ENCODE results near the gene NANS. TPM values are rescaled to one million over a fixed set of nuclear protein-coding genes. Genes with fewer than 3 reads are reported as not detected.

Gene NANS
- polyA plus RNA-seq, 1 donor from 2014 or later, result 16.9 TPM

GRCh38 chr9:98099346-98099745 lies 42.8 kb downstream of the NANS start:
- H3K4me3 ChIP-seq (ENCODE audit: low read length), result no peak overlapping the region
- H3K9me2 ChIP-seq (ENCODE audit: insufficient read depth, low read length), result no peaks in the 10 kb centered on the region
- H3K9ac ChIP-seq (ENCODE audit: low read length), result no peak overlapping the region
- no peaks in the 10 kb centered on the region for H3K79me2 ChIP-seq (replicated peaks; ENCODE audit: insufficient read depth, low read length)
- H3F3A ChIP-seq (ENCODE audit: insufficient read depth, low read length, poor library complexity, severe bottlenecking), result no peaks in the 10 kb centered on the region
- H3K27ac ChIP-seq (ENCODE audit: low read length), result no peak overlapping the region
- no peaks in the 10 kb centered on the region for H3K36me3 ChIP-seq (ENCODE audit: insufficient read depth, low read length)
- H3K27me3 ChIP-seq (ENCODE audit: insufficient read depth, low read depth, low read length), result no peaks in the 10 kb centered on the region
- no peaks in the 10 kb centered on the region for H3K9me3 ChIP-seq (ENCODE audit: low read length)
- no peak overlapping the region for H3K4me2 ChIP-seq (ENCODE audit: low read length)
- no peak overlapping the region for H2AFZ ChIP-seq (ENCODE audit: low read depth, low read length)
- TF ChIP-seq MXI1 (conservative IDR thresholded peaks at IDR 0.05; ENCODE audit: poor library complexity, severe bottlenecking), result no peak
- no peak for TF ChIP-seq CTCF (IDR thresholded peaks at IDR 0.05; ENCODE audit: poor library complexity, severe bottlenecking)
- no peak for TF ChIP-seq EP300 (conservative IDR thresholded peaks at IDR 0.05; ENCODE audit: poor library complexity, severe bottlenecking)
- TF ChIP-seq REST (IDR thresholded peaks at IDR 0.05; ENCODE audit: borderline replicate concordance), result no peak
- no peak for TF ChIP-seq POLR2AphosphoS5 (IDR thresholded peaks at IDR 0.05)
- TF ChIP-seq EZH2 (IDR thresholded peaks at IDR 0.05; ENCODE audit: borderline replicate concordance, insufficient read depth, low read length, poor library complexity, severe bottlenecking), result no peak
- TF ChIP-seq TAF1 (IDR thresholded peaks at IDR 0.05; ENCODE audit: low read depth), result no peak
- TF ChIP-seq SMC3 (conservative IDR thresholded peaks at IDR 0.05; ENCODE audit: poor library complexity), result no peak
- no peak for TF ChIP-seq RAD21 (conservative IDR thresholded peaks at IDR 0.05)
- no peaks in the 10 kb centered on the region for H4K20me1 ChIP-seq (ENCODE audit: insufficient read depth)

- Histone ChIP-seq H3K9me2 (ENCODE audit: insufficient read depth, low read length) (no peaks in the 10 kb centered on the region), H4K20me1 (ENCODE audit: insufficient read depth) (no peaks in the 10 kb centered on the region), H3K27ac (ENCODE audit: low read length) (no peak overlapping the region), H3K9me3 (ENCODE audit: low read length) (no peaks in the 10 kb centered on the region), H3K36me3 (ENCODE audit: insufficient read depth, low read length) (no peaks in the 10 kb centered on the region), H2AFZ (ENCODE audit: low read depth, low read length) (no peak overlapping the region), H3F3A (ENCODE audit: insufficient read depth, low read length, poor library complexity, severe bottlenecking) (no peaks in the 10 kb centered on the region), H3K79me2 (replicated peaks; ENCODE audit: insufficient read depth, low read length) (no peaks in the 10 kb centered on the region), H3K4me2 (ENCODE audit: low read length) (no peak overlapping the region), H3K4me3 (ENCODE audit: low read length) (no peak overlapping the region), H3K27me3 (ENCODE audit: insufficient read depth, low read depth, low read length) (no peaks in the 10 kb centered on the region), H3K9ac (ENCODE audit: low read length) (no peak overlapping the region)
- TF ChIP-seq TAF1 (IDR thresholded peaks at IDR 0.05; ENCODE audit: low read depth) (no peak), POLR2AphosphoS5 (IDR thresholded peaks at IDR 0.05) (no peak), EZH2 (IDR thresholded peaks at IDR 0.05; ENCODE audit: borderline replicate concordance, insufficient read depth, low read length, poor library complexity, severe bottlenecking) (no peak), EP300 (conservative IDR thresholded peaks at IDR 0.05; ENCODE audit: poor library complexity, severe bottlenecking) (no peak), MXI1 (conservative IDR thresholded peaks at IDR 0.05; ENCODE audit: poor library complexity, severe bottlenecking) (no peak), RAD21 (conservative IDR thresholded peaks at IDR 0.05) (no peak), SMC3 (conservative IDR thresholded peaks at IDR 0.05; ENCODE audit: poor library complexity) (no peak), CTCF (IDR thresholded peaks at IDR 0.05; ENCODE audit: poor library complexity, severe bottlenecking) (no peak), REST (IDR thresholded peaks at IDR 0.05; ENCODE audit: borderline replicate concordance) (no peak)
These were observed 43.4 kb downstream of the NANS start for GRCh38 chr9:98099898-98100297.
